Small intestine (tissue), 7 donors: ENCODE results near the gene MSTO1. TPM values are rescaled to one million over a fixed set of nuclear protein-coding genes. Genes with fewer than 3 reads are reported as not detected.
A peak's percentile ranks its signal among the peaks of the same experiment; 100 is the strongest.
"Not testable (repeated sequence)": the region's sequence is repeated elsewhere in the genome, so short reads cannot be mapped to it uniquely, and the experiment has no call there.

Source experiments
- DNase-seq, 2 donors: peaks; one replicate each; pipeline versions ENCODE4 v3.0.0 to v3.0.0-alpha.2; 2013
- FAIRE-seq: peaks from 2 replicates; lab custom pipeline; 2012; peaks lifted over from hg19 to GRCh38; lab: Jason Lieb, UNC
- H3K27ac ChIP-seq, 3 donors: one replicate each; pipeline ENCODE4 v1.5.1; 2013; ENCODE audit warnings: low read length in 2 of 3, mild to moderate bottlenecking in 2 of 3, control low read depth in 1 of 3, inconsistent platforms in 1 of 3, low read depth in 1 of 3, moderate library complexity in 1 of 3
- H3K27me3 ChIP-seq, 3 donors: one replicate each; pipeline ENCODE4 v1.6.1; 2013; ENCODE audit warnings: low read length in 3 of 3, inconsistent platforms in 1 of 3; ENCODE audit not compliant: control insufficient read depth in 3 of 3, insufficient read depth in 3 of 3
- H3K36me3 ChIP-seq, 3 donors: one replicate each; pipeline ENCODE4 v1.6.1; 2013; ENCODE audit warnings: low read length in 3 of 3, inconsistent platforms in 1 of 3, low read depth in 1 of 3, mild to moderate bottlenecking in 1 of 3, moderate library complexity in 1 of 3; ENCODE audit not compliant: control insufficient read depth in 3 of 3, insufficient read depth in 2 of 3
- H3K4me1 ChIP-seq, 3 donors: one replicate each; pipeline ENCODE4 v1.6.1; 2013; ENCODE audit warnings: low read length in 2 of 3, inconsistent platforms in 1 of 3, low read depth in 1 of 3, mild to moderate bottlenecking in 1 of 3, moderate library complexity in 1 of 3; ENCODE audit not compliant: control insufficient read depth in 3 of 3, insufficient read depth in 2 of 3
- H3K4me3 ChIP-seq, 3 donors: one replicate each; pipeline ENCODE4 v1.5.1; 2013; ENCODE audit warnings: low read length in 3 of 3, control low read depth in 1 of 3, inconsistent platforms in 1 of 3, low read depth in 1 of 3, mild to moderate bottlenecking in 1 of 3, moderate library complexity in 1 of 3
- H3K9me3 ChIP-seq, 2 donors: one replicate each; pipeline ENCODE4 v1.6.1; 2013; ENCODE audit warnings: low read depth in 1 of 2, low read length in 1 of 2; ENCODE audit not compliant: control insufficient read depth in 2 of 2, insufficient read depth in 1 of 2
- WGBS, 3 donors: extraction: QIAGEN DNeasy Blood & Tissue Kit; methylation state at CpG; one replicate each; pipeline ENCODE4 v1.1.7; 2013; 5-methylcytosine and 5-hydroxymethylcytosine counted together
- polyA plus RNA-seq, 4 donors: library from polyadenylated mRNA; stranded (reverse) in 3 of 4; unstranded in 1 of 4; fragments of 200-250 nt in 3 of 4; fragments of 120-200 nt in 1 of 4; gene quantifications; one replicate each; pipeline versions ENCODE4 v1.2.1 to v1.2.3, GENCODE V29; 2013
- donor health status: healthy with polysubstance abuse.
- donor health status: control.
- donor health status: control.
- donor health status: Bipolar disorder and iron deficiency.
- donor health status: healthy.

Gene MSTO1
- polyA plus RNA-seq, 4 donors, result 13.4 to 36.3 (median 20.3) TPM

GRCh38 chr1:155636397-155637153 is 26.6 kb downstream of the MSTO1 start:
- Histone ChIP-seq H3K4me3 (peak overlapping the region in 1 of 3 donors; percentile 26), H3K36me3 (no peaks in the 10 kb centered on the region), H3K9me3 (peaks cover 0 to 10% of the 10 kb centered on the region in 2 donors), H3K27me3 (no peaks in the 10 kb centered on the region), H3K27ac (peak overlapping the region in 1 of 3 donors; percentile 87), H3K4me1 (peaks cover 0 to 7% (median 4%) of the 10 kb centered on the region in 3 donors)
- FAIRE-seq (no peak), DNase-seq (peak in 1 of 2 donors; percentile 58)
- 32 to 80% (median 41%) methylated on average over 11 of the region's 11 CpGs for WGBS, 3 donors

- Histone ChIP-seq H3K36me3 (peaks cover 0 to 2% (median 0%) of the 10 kb centered on the region in 3 donors), H3K4me1 (peaks cover 0 to 7% (median 6%) of the 10 kb centered on the region in 3 donors), H3K9me3 (peaks cover 0 to 39% of the 10 kb centered on the region in 2 donors), H3K4me3 (no peak overlapping the region), H3K27me3 (no peaks in the 10 kb centered on the region), H3K27ac (peak overlapping the region in 2 of 3 donors; percentile 38 to 56)
- FAIRE-seq, result no peak
- no peak for DNase-seq
Measured at GRCh38 chr1:155640367-155640766, 30.3 kb downstream of the MSTO1 start.

- H3K4me3 ChIP-seq, FAIRE-seq, H3K27me3 ChIP-seq, H3K4me1 ChIP-seq, H3K27ac ChIP-seq, H3K36me3 ChIP-seq: not testable (repeated sequence)
- WGBS, 3 donors, result 49 to 69% (median 57%) methylated on average over 11 of the region's 11 CpGs
- H3K9me3 ChIP-seq, result peaks cover 0 to 39% of the 10 kb centered on the region in 2 donors
- peak; percentile 44 to 83 for DNase-seq
Measured at GRCh38 chr1:155642559-155643180, 32.7 kb downstream of the MSTO1 start.

GRCh38 chr1:155643230-155643629 is 33.2 kb downstream of the MSTO1 start:
- no peak for FAIRE-seq

GRCh38 chr1:155645034-155645598 is 35.1 kb downstream of the MSTO1 start:
- Histone ChIP-seq H3K4me1 (peaks cover 0 to 2% (median 0%) of the 10 kb centered on the region in 3 donors), H3K36me3 (peaks cover 0 to 2% (median 0%) of the 10 kb centered on the region in 3 donors), H3K9me3 (peaks cover 0 to 40% of the 10 kb centered on the region in 2 donors), H3K27ac (no peak overlapping the region), H3K4me3 (no peak overlapping the region), H3K27me3 (no peaks in the 10 kb centered on the region)
- DNase-seq, result no peak
- FAIRE-seq, result no peak
- WGBS, 3 donors, result 72 to 75% (median 74%) methylated on average over 4 of the region's 4 CpGs

More at GRCh38 chr1:155643230-155643629, 33.2 kb downstream of the MSTO1 start:
- DNase-seq, result no peak
- 81 to 87% (median 87%) methylated on average over 3 of the region's 3 CpGs for WGBS, 3 donors
- Histone ChIP-seq H3K4me3 (no peak overlapping the region), H3K27me3 (no peaks in the 10 kb centered on the region), H3K36me3 (peaks cover 0 to 2% (median 0%) of the 10 kb centered on the region in 3 donors), H3K4me1 (peaks cover 0 to 2% (median 0%) of the 10 kb centered on the region in 3 donors), H3K27ac (peak overlapping the region in 1 of 3 donors; percentile 37), H3K9me3 (peaks cover 0 to 39% of the 10 kb centered on the region in 2 donors)

GRCh38 chr1:155645648-155646047 is 35.6 kb downstream of the MSTO1 start:
- Histone ChIP-seq H3K4me1 (peaks cover 0 to 2% (median 0%) of the 10 kb centered on the region in 3 donors), H3K4me3 (no peak overlapping the region), H3K36me3 (peaks cover 0 to 2% (median 0%) of the 10 kb centered on the region in 3 donors), H3K27ac (no peak overlapping the region), H3K9me3 (peaks cover 0 to 45% of the 10 kb centered on the region in 2 donors), H3K27me3 (peaks cover 0 to 3% (median 0%) of the 10 kb centered on the region in 3 donors)
- WGBS, 3 donors, result 77 to 81% (median 80%) methylated on average over 6 of the region's 6 CpGs
- FAIRE-seq, result no peak
- DNase-seq, result peak in 1 of 2 donors; percentile 39

- H3K27ac ChIP-seq, result no peak overlapping the region
- H3K9me3 ChIP-seq, result peaks cover 0 to 43% of the 10 kb centered on the region in 2 donors
- 86 to 97% (median 93%) methylated on average over 2 of the region's 2 CpGs for WGBS, 3 donors
- FAIRE-seq (no peak), DNase-seq (no peak)
- H3K4me1 ChIP-seq, result peaks cover 0 to 2% (median 0%) of the 10 kb centered on the region in 3 donors
- peaks cover 0 to 4% (median 0%) of the 10 kb centered on the region in 3 donors for H3K27me3 ChIP-seq
- H3K36me3 ChIP-seq, result peaks cover 0 to 2% (median 0%) of the 10 kb centered on the region in 3 donors
- no peak overlapping the region for H3K4me3 ChIP-seq
Measured at GRCh38 chr1:155646307-155646706, 36.3 kb downstream of the MSTO1 start.
